GM19240 (cell line): ENCODE results near the gene REXO1.

Source experiments
- DNase-seq: peaks from one replicate; pipeline ENCODE4 v3.0.0; 2011; ENCODE audit warnings: low spot score; ENCODE audit not compliant: insufficient read length

The REXO1 gene

GRCh38 chr19:1790054-1790792 lies 58.1 kb downstream of the REXO1 start:
- no peak for DNase-seq

GRCh38 chr19:1789261-1790041 lies 58.8 kb downstream of the REXO1 start:
- DNase-seq, result no peak

- no peak for DNase-seq
Measured at GRCh38 chr19:1787116-1787515, 61.2 kb downstream of the REXO1 start.

- DNase-seq, result no peak
Measured at GRCh38 chr19:1786668-1787067, 61.6 kb downstream of the REXO1 start.

- DNase-seq, result no peak
Measured at GRCh38 chr19:1785310-1785709, 63.0 kb downstream of the REXO1 start.

- DNase-seq, result no peak
Measured at GRCh38 chr19:1783874-1784273, 64.4 kb downstream of the REXO1 start.

GRCh38 chr19:1783354-1783753 lies 64.9 kb downstream of the REXO1 start:
- no peak for DNase-seq

- DNase-seq, result no peak
Measured at GRCh38 chr19:1782521-1782920, 65.8 kb downstream of the REXO1 start.

- no peak for DNase-seq
Measured at GRCh38 chr19:1780272-1780958, 67.9 kb downstream of the REXO1 start.

GRCh38 chr19:1779574-1779973 lies 68.7 kb downstream of the REXO1 start:
- no peak for DNase-seq

- no peak for DNase-seq
Measured at GRCh38 chr19:1777149-1777548, 71.1 kb downstream of the REXO1 start.

- DNase-seq, result no peak
Measured at GRCh38 chr19:1776606-1777147, 71.6 kb downstream of the REXO1 start.

- no peak for DNase-seq
Measured at GRCh38 chr19:1775951-1776605, 72.2 kb downstream of the REXO1 start.

- no peak for DNase-seq
Measured at GRCh38 chr19:1774989-1775772, 73.1 kb downstream of the REXO1 start.

- DNase-seq, result no peak
Measured at GRCh38 chr19:1773184-1773583, 75.1 kb downstream of the REXO1 start.

- DNase-seq, result no peak
Measured at GRCh38 chr19:1770866-1771576, 77.3 kb downstream of the REXO1 start.

- no peak for DNase-seq
Measured at GRCh38 chr19:1769645-1769985, 78.7 kb downstream of the REXO1 start.

GRCh38 chr19:1768918-1769644 lies 79.2 kb downstream of the REXO1 start:
- DNase-seq, result no peak

- DNase-seq, result no peak
Measured at GRCh38 chr19:1768248-1768647, 80.0 kb downstream of the REXO1 start.
